HepG2 (cell line): Measurements from ENCODE around the gene PKD2L1. TPM values are rescaled to one million over a fixed set of nuclear protein-coding genes. Genes with fewer than 3 reads are reported as not detected.
A peak's percentile ranks its signal among the peaks of the same experiment; 100 is the strongest.

Experiments used
- AGO2 ChIP-seq: fragments of 200-400 bp; formaldehyde crosslinking; optimal IDR thresholded peaks from 2 replicates; pipeline ENCODE3; 2017; ENCODE audit warnings: mild to moderate bottlenecking, low read depth, low read length, moderate library complexity
- AKAP8 ChIP-seq: sonication (generic); formaldehyde crosslinking; IDR thresholded peaks from 2 replicates; pipeline ENCODE4 v1.5.1; 2020; ENCODE audit warnings: mild to moderate bottlenecking, missing genetic modification reagents
- BRCA1 ChIP-seq: sonication (generic); formaldehyde crosslinking; IDR thresholded peaks from 2 replicates; pipeline ENCODE4 v1.4.0; 2020; ENCODE audit warnings: missing genetic modification reagents
- DNMT3B ChIP-seq: conservative IDR thresholded peaks from 2 replicates; pipeline ENCODE4 v1.6.1; 2016; ENCODE audit warnings: missing biosample characterization, control low read depth
- ETV6 ChIP-seq: sonication (generic); formaldehyde crosslinking; conservative IDR thresholded peaks from 2 replicates; pipeline ENCODE4 v1.4.0; 2020; ENCODE audit warnings: missing genetic modification reagents
- HES4 ChIP-seq: sonication (generic); formaldehyde crosslinking; IDR thresholded peaks from 2 replicates; pipeline ENCODE4 v1.9.0; 2021; ENCODE audit warnings: mild to moderate bottlenecking, missing genetic modification reagents, borderline replicate concordance
- HHEX ChIP-seq: IDR thresholded peaks from 2 replicates; pipeline ENCODE4 v1.6.1; 2016; ENCODE audit warnings: control low read depth
- HNRNPL ChIP-seq: fragments of 200-400 bp; formaldehyde crosslinking; IDR thresholded peaks from 2 replicates; pipeline ENCODE4 v1.6.1; 2017; ENCODE audit warnings: mild to moderate bottlenecking, low read depth, low read length
- KDM5B ChIP-seq: sonication (generic); formaldehyde crosslinking; IDR thresholded peaks from 2 replicates; pipeline ENCODE4 v1.4.0; 2020; ENCODE audit warnings: missing genetic modification reagents, mild to moderate bottlenecking, borderline replicate concordance
- MAFF ChIP-seq: IDR thresholded peaks from 2 replicates; pipeline ENCODE4 v1.6.1; 2011; ENCODE audit warnings: low read depth, low read length, improper control_type of control experiment
- MBD4 ChIP-seq: IDR thresholded peaks from 2 replicates; pipeline ENCODE4 v1.6.1; 2012; ENCODE audit warnings: low read length, inconsistent platforms, borderline replicate concordance
- MYNN ChIP-seq: sonication (generic); formaldehyde crosslinking; IDR thresholded peaks from 2 replicates; pipeline ENCODE4 v1.4.0; 2020; ENCODE audit warnings: mild to moderate bottlenecking, low read depth, missing genetic modification reagents
- NR2C2 ChIP-seq: sonication (generic); formaldehyde crosslinking; IDR thresholded peaks from 2 replicates; pipeline ENCODE4 v1.4.0; 2020; ENCODE audit warnings: missing genetic modification reagents, mild to moderate bottlenecking, moderate library complexity, borderline replicate concordance
- PHF5A ChIP-seq: IDR thresholded peaks from one replicate; pipeline ENCODE4 v1.6.1; 2018; ENCODE audit warnings: low read depth, missing genetic modification reagents; ENCODE audit not compliant: unreplicated experiment
- PLRG1 ChIP-seq: fragments of 450-650 bp; conservative IDR thresholded peaks from 2 replicates; pipeline ENCODE4 v1.6.1; 2016
- RELA ChIP-seq: sonication (generic); formaldehyde crosslinking; IDR thresholded peaks from 2 replicates; pipeline ENCODE4 v1.4.0; 2020; ENCODE audit warnings: missing genetic modification reagents
- SATB2 ChIP-seq: sonication (generic); formaldehyde crosslinking; IDR thresholded peaks from 2 replicates; pipeline ENCODE4 v1.5.0; 2020; ENCODE audit warnings: missing genetic modification reagents
- TCF12 ChIP-seq, 2 experiments: fragments of 450-650 bp in 1 of 2; sonication (generic) in 1 of 2; formaldehyde crosslinking in 1 of 2; IDR thresholded peaks; 2 replicates each; pipeline versions ENCODE4 v1.6.1 to v1.8.0; 2017 to 2022; ENCODE audit warnings: antibody characterized with exemption in 1 of 2, mild to moderate bottlenecking in 1 of 2, missing genetic modification reagents in 1 of 2, moderate library complexity in 1 of 2
- THAP11 ChIP-seq: IDR thresholded peaks from 2 replicates; pipeline ENCODE4 v1.6.1; 2016; ENCODE audit warnings: missing biosample characterization, missing genetic modification reagents
- YEATS2 ChIP-seq: sonication (generic); formaldehyde crosslinking; IDR thresholded peaks from 2 replicates; pipeline ENCODE4 v1.4.0; 2020; ENCODE audit warnings: missing genetic modification reagents, borderline replicate concordance
- ZFP62 ChIP-seq: sonication (generic); formaldehyde crosslinking; IDR thresholded peaks from 2 replicates; pipeline ENCODE4 v1.4.0; 2020; ENCODE audit warnings: missing genetic modification reagents
- ZNF331 ChIP-seq: sonication (generic); formaldehyde crosslinking; IDR thresholded peaks from 2 replicates; pipeline ENCODE4 v1.4.0; 2020; ENCODE audit warnings: missing genetic modification reagents
- ZNF550 ChIP-seq: sonication (generic); formaldehyde crosslinking; IDR thresholded peaks from 2 replicates; pipeline ENCODE4 v1.4.0; 2020; ENCODE audit warnings: mild to moderate bottlenecking, missing genetic modification reagents, borderline replicate concordance
- ZNF572 ChIP-seq: sonication (generic); formaldehyde crosslinking; IDR thresholded peaks from 2 replicates; pipeline ENCODE4 v1.5.1; 2020; ENCODE audit warnings: mild to moderate bottlenecking, missing genetic modification reagents
- ZNF678 ChIP-seq: sonication (generic); formaldehyde crosslinking; IDR thresholded peaks from 2 replicates; pipeline ENCODE4 v1.4.0; 2020; ENCODE audit warnings: mild to moderate bottlenecking, missing genetic modification reagents
- ZSCAN30 ChIP-seq: sonication (generic); formaldehyde crosslinking; IDR thresholded peaks from 2 replicates; pipeline ENCODE4 v1.5.0; 2020; ENCODE audit warnings: mild to moderate bottlenecking, missing genetic modification reagents
- ZSCAN31 ChIP-seq: sonication (generic); formaldehyde crosslinking; IDR thresholded peaks from 2 replicates; pipeline ENCODE4 v1.5.0; 2020; ENCODE audit warnings: low read depth, mild to moderate bottlenecking, missing genetic modification reagents
- polyA plus RNA-seq, 8 experiments: library from polyadenylated mRNA; depleted of rRNA in 3 of 8; stranded (reverse) in 7 of 8; unstranded in 1 of 8; fragments of >200 nt; fragmentation: Illumina TruSeq in 4 of 8; extraction: Trizol in 4 of 8; gene quantifications; 2 replicates each; pipeline versions ENCODE4 v1.2.1 to v1.2.3, GENCODE V29; 2011 to 2016; ENCODE audit warnings: low read depth in 4 of 8, missing spikeins in 1 of 8, mixed read lengths in 1 of 8; ENCODE audit not compliant: insufficient read depth in 1 of 8
- total RNA-seq, 5 experiments: library from RNA; depleted of rRNA; stranded (reverse); fragments of >200 nt; fragmentation: Illumina TruSeq; extraction: Trizol; gene quantifications; 2 replicates each; pipeline ENCODE4 v1.2.3, GENCODE V29; 2016; ENCODE audit warnings: low read depth in 1 of 5
- TF ChIP-seq, protein P1 (sequence below): sonication (generic); formaldehyde crosslinking; IDR thresholded peaks from 2 replicates; pipeline ENCODE4 v1.8.0; 2022; ENCODE audit warnings: mild to moderate bottlenecking, missing genetic modification reagents; ENCODE audit not compliant: insufficient replicate concordance
- TF ChIP-seq, protein P2 (sequence below): sonication (generic); formaldehyde crosslinking; IDR thresholded peaks from 2 replicates; pipeline ENCODE4 v1.5.0; 2020; ENCODE audit warnings: mild to moderate bottlenecking, missing genetic modification reagents

PKD2L1 gene
- total and polyA plus RNA-seq, 2 of the 13 experiments (the other 11 are each of a cell fraction or from before 2014, with no cell fraction given), result 0.07 to 0.15 TPM

DNA sequence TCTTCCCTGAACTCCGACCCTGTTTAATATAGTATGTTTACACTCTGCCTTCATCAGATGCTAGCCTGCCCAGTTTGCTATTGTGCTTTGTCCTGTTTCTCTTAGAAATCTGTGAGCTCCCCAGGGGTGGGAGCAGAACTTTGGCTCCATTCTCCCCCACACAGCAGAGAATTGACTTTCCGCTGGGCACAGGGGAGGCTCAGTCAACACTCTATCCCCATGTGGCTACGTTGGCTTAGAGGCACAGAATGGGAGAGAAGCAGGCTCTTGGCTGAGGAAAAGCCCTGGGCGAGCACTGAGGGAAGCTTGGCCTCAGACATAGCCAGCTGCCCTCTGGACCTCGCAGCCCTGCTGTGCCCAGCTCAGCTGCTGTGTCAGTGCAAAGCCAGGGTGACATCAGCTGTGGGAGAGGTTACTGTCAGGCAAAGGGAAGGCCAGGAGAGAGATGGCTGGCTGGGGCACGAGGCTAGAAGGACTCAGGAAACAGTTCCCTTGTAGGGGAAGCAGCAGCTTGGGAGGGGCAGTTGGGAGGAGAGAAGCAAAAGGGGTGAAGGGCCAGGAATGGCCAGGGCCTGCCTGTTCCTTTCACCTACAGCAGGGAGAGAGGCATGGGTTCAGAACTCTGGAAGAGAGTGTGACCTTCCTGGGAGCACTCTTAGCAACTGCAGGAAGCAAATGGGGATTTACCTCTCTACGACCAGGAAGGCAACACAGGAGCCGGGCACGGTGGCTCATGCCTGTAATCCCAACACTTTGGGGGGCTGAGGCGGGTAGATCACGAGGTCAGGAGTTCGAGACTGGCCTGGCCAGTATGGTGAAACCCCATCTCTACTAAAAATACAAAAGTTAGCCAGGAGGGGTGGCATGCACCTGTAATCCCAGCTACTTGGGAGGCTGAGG lies 11.2 kb upstream of the PKD2L1 start (continued):
- no peak for TF ChIP-seq ZSCAN31 (CRISPR knock-in tag)
- TF ChIP-seq MAFF, result peak; percentile 26; the same call in 1 of the 2 replicates
- TF ChIP-seq KDM5B (CRISPR knock-in tag), result peak; percentile 74; the same call in 1 of the 2 replicates
- TF ChIP-seq PHF5A, result no peak
- no peak for TF ChIP-seq SATB2 (CRISPR knock-in tag)
- no peak for TF ChIP-seq RELA (CRISPR knock-in tag)
- TF ChIP-seq DNMT3B, result no peak
- peak; percentile 82 for TF ChIP-seq HNRNPL
- TF ChIP-seq, protein P1, sequence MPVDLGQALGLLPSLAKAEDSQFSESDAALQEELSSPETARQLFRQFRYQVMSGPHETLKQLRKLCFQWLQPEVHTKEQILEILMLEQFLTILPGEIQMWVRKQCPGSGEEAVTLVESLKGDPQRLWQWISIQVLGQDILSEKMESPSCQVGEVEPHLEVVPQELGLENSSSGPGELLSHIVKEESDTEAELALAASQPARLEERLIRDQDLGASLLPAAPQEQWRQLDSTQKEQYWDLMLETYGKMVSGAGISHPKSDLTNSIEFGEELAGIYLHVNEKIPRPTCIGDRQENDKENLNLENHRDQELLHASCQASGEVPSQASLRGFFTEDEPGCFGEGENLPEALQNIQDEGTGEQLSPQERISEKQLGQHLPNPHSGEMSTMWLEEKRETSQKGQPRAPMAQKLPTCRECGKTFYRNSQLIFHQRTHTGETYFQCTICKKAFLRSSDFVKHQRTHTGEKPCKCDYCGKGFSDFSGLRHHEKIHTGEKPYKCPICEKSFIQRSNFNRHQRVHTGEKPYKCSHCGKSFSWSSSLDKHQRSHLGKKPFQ (CRISPR knock-in tag), result no peak
- TF ChIP-seq ZFP62 (CRISPR knock-in tag), result no peak
- no peak for TF ChIP-seq MYNN (CRISPR knock-in tag)
- no peak for TF ChIP-seq AGO2
- TF ChIP-seq HHEX (CRISPR knock-in tag), result no peak
- no peak for TF ChIP-seq MBD4
- TF ChIP-seq ZNF678 (CRISPR knock-in tag), result no peak
- TF ChIP-seq ETV6 (CRISPR knock-in tag), result no peak
- TF ChIP-seq, protein P2, sequence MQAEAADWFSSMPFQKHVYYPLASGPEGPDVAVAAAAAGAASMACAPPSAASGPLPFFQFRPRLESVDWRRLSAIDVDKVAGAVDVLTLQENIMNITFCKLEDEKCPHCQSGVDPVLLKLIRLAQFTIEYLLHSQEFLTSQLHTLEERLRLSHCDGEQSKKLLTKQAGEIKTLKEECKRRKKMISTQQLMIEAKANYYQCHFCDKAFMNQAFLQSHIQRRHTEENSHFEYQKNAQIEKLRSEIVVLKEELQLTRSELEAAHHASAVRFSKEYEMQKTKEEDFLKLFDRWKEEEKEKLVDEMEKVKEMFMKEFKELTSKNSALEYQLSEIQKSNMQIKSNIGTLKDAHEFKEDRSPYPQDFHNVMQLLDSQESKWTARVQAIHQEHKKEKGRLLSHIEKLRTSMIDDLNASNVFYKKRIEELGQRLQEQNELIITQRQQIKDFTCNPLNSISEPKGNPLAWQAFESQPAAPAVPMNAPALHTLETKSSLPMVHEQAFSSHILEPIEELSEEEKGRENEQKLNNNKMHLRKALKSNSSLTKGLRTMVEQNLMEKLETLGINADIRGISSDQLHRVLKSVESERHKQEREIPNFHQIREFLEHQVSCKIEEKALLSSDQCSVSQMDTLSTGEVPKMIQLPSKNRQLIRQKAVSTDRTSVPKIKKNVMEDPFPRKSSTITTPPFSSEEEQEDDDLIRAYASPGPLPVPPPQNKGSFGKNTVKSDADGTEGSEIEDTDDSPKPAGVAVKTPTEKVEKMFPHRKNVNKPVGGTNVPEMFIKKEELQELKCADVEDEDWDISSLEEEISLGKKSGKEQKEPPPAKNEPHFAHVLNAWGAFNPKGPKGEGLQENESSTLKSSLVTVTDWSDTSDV, result no peak
- peak; percentile 48 for TF ChIP-seq THAP11 (CRISPR knock-in tag)
- no peak for TF ChIP-seq PLRG1
- peak; percentile 42 for TF ChIP-seq NR2C2 (CRISPR knock-in tag)
- TF ChIP-seq HES4, result no peak
- no peak for TF ChIP-seq ZSCAN30
- TF ChIP-seq YEATS2 (CRISPR knock-in tag), result no peak; the same call in 1 of the 2 replicates
- no peak for TF ChIP-seq ZNF572 (CRISPR knock-in tag)
- no peak for TF ChIP-seq AKAP8 (CRISPR knock-in tag)
- TF ChIP-seq BRCA1, result no peak
- TF ChIP-seq TCF12 (IDR thresholded peaks at IDR 0.05), result no peak
- peak; percentile 6; the same call in 1 of the 2 replicates for TF ChIP-seq TCF12 (CRISPR knock-in tag; IDR thresholded peaks at IDR 0.05)
- TF ChIP-seq ZNF331 (CRISPR knock-in tag), result peak; percentile 56; the same call in 1 of the 2 replicates
- no peak for TF ChIP-seq ZNF550
